Erythroblast (primary cell): Measurements from ENCODE around the gene SCYL1.
A peak's percentile ranks its signal among the peaks of the same experiment; 100 is the strongest.

ENCODE experiments used
- GATA1 ChIP-seq: IDR thresholded peaks from 2 replicates; pipeline ENCODE4 v1.6.1; 2011; ENCODE audit warnings: low read depth, mild to moderate bottlenecking, control low read depth, low read length, moderate library complexity
- POLR2A ChIP-seq: IDR thresholded peaks from 2 replicates; pipeline ENCODE4 v1.6.1; 2011; ENCODE audit warnings: mild to moderate bottlenecking, low read length

DNA sequence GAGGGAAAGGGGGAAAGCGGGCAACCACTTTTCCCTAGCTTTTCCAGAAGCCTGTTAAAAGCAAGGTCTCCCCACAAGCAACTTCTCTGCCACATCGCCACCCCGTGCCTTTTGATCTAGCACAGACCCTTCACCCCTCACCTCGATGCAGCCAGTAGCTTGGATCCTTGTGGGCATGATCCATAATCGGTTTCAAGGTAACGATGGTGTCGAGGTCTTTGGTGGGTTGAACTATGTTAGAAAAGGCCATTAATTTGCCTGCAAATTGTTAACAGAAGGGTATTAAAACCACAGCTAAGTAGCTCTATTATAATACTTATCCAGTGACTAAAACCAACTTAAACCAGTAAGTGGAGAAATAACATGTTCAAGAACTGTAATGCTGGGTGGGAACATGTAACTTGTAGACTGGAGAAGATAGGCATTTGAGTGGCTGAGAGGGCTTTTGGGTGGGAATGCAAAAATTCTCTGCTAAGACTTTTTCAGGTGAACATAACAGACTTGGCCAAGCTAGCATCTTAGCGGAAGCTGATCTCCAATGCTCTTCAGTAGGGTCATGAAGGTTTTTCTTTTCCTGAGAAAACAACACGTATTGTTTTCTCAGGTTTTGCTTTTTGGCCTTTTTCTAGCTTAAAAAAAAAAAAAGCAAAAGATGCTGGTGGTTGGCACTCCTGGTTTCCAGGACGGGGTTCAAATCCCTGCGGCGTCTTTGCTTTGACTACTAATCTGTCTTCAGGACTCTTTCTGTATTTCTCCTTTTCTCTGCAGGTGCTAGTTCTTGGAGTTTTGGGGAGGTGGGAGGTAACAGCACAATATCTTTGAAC lies 19.2 kb upstream of the SCYL1 start:
- TF ChIP-seq POLR2A (peak; percentile 74), GATA1 (no peak)
